BJ (cell line): ENCODE measurements around the gene ALDH1L1. TPM values are rescaled to one million over a fixed set of nuclear protein-coding genes. Genes with fewer than 3 reads are reported as not detected.
A peak's percentile ranks its signal among the peaks of the same experiment; 100 is the strongest.

Source experiments
- CTCF ChIA-PET: fragments of 350-600 bp; formaldehyde crosslinking; extraction: SDS; loops from one replicate; lab custom pipeline; 2021; ENCODE audit warnings: antibody characterized with exemption, inconsistent platforms; lab: Yijun Ruan, JAX
- POLR2A ChIA-PET: fragments of 300-600 bp; sonication (Branson Sonifier 250); formaldehyde crosslinking; extraction: SDS; loops from one replicate; lab custom pipeline; 2021; ENCODE audit warnings: antibody characterized with exemption; lab: Charles Lee
- DNase-seq: peaks from one replicate; pipeline ENCODE4 v3.0.0-alpha.2; 2011; ENCODE audit warnings: low read depth
- H3K27me3 ChIP-seq: 2 replicates; pipeline ENCODE4 v1.6.0; 2011; ENCODE audit warnings: low read length; ENCODE audit not compliant: control insufficient read depth, insufficient read depth
- H3K36me3 ChIP-seq: 2 replicates; pipeline ENCODE4 v1.5.1; 2011; ENCODE audit warnings: low read length; ENCODE audit not compliant: control insufficient read depth, insufficient read depth
- H3K4me3 ChIP-seq: 2 replicates; pipeline ENCODE4 v1.5.1; 2011; ENCODE audit warnings: low read depth, mild to moderate bottlenecking, control low read depth, low read length
- polyA plus RNA-seq: library from polyadenylated mRNA; depleted of rRNA; stranded (reverse); fragments of >200 nt; gene quantifications from 2 replicates; pipeline ENCODE4 v1.2.3, GENCODE V29; 2011
- TF ChIP-seq, protein P1 (sequence below): IDR thresholded peaks from 2 replicates; pipeline ENCODE4 v1.5.1; 2011; ENCODE audit warnings: low read depth, mild to moderate bottlenecking, control low read depth, inconsistent platforms, low read length, moderate library complexity; ENCODE audit not compliant: insufficient read depth

Gene ALDH1L1
- polyA plus RNA-seq, 1 experiment: 0.37 TPM

DNA sequence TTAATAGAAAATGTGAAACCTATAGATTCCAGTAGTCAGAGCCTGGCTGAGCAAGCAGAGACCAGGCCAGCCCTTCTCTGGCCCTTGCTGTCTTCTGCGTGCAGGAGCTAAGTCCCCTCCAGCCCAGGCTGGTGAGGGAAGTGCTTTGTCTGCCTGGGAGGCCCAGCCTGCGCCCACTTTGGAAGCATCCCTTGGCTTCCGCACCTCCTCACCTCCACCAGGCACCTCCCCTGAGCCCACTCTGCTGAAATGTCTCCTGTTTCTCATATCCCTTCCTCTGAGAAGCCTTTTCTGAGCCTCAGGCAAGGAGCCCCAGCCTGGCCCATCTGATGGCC is 45.3 kb downstream of the ALDH1L1 start:
- ChIA-PET CTCF (interaction anchor here (0.6 to 4.0 kb wide), 19 partner anchors 10 to 313 kb away, joined by 3 to 53 read pairs (median 8); partner anchors contain the start of gene CFAP100), POLR2A (no interaction called here)
- DNase-seq: no peak
- H3K27me3 ChIP-seq: peaks cover 9% of the 10 kb centered on the region
- H3K4me3 ChIP-seq: no peak overlapping the region
- no peaks in the 10 kb centered on the region for H3K36me3 ChIP-seq
- TF ChIP-seq, protein P1, sequence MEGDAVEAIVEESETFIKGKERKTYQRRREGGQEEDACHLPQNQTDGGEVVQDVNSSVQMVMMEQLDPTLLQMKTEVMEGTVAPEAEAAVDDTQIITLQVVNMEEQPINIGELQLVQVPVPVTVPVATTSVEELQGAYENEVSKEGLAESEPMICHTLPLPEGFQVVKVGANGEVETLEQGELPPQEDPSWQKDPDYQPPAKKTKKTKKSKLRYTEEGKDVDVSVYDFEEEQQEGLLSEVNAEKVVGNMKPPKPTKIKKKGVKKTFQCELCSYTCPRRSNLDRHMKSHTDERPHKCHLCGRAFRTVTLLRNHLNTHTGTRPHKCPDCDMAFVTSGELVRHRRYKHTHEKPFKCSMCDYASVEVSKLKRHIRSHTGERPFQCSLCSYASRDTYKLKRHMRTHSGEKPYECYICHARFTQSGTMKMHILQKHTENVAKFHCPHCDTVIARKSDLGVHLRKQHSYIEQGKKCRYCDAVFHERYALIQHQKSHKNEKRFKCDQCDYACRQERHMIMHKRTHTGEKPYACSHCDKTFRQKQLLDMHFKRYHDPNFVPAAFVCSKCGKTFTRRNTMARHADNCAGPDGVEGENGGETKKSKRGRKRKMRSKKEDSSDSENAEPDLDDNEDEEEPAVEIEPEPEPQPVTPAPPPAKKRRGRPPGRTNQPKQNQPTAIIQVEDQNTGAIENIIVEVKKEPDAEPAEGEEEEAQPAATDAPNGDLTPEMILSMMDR: no peak

DNA sequence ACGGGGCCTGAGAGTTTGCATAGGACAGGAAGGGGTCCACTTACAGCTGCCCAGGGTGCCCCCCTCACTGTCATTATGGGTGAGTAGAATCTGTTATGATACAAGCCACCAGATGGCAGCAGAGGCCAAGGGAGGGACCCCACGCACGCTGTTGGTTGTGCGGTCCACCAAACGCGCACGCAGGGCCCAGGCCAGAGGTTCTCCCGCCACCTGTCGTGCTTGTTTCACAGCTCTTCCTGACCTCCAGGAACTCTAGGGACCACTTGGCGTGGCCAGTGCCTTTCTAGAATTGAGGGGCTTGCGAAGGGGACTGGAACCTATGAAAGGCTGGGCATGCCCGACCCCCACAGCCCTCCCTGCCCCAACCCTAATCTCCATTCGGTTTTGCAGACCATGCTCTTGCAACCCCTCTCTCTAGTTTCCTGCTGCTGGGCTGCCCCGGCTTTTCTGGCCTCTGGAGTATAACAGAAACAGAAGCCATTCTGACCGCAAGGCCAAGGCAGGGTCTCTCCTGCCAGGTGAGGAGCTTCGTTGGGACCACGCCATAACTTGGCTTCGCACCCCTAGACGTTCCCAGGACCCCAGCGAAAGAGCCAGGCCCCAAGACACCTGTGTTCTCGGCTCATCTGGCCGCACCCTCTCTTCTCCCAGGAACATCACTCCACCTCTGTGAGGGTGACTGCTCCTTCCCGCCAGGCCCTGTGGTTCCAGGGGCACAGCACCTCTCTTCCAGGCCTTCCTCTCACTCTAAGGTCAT is 46.0 kb downstream of the ALDH1L1 start:
- ChIA-PET POLR2A (no interaction called here), CTCF (interaction anchor here (0.6 to 4.0 kb wide), 39 partner anchors 10 to 695 kb away, joined by 3 to 53 read pairs (median 5); partner anchors contain the start of genes CFAP100 and CHST13)
- Histone ChIP-seq H3K36me3 (no peaks in the 10 kb centered on the region), H3K27me3 (peaks cover 9% of the 10 kb centered on the region), H3K4me3 (no peak overlapping the region)
- no peak for DNase-seq
- TF ChIP-seq, protein P1: peak; percentile 80

DNA sequence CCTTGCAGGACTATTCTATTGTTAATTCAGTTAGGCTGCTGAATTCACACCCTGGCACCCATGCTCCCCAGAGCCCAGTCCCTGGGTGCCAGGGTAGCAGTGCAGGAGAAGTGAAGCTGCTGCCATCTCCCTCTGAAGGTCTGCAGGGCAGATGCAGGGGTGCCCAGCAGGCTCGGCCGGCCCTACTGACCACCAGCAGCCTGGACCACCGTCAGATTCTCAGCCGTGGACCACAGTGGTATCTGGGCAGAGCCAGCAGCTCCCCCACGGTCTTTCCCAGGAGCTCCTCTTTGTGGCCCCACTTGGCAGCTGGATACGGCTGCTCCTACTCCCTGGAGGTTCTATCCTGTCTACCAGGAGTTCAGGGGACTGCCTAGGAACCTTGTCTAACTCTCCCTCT is 46.8 kb downstream of the ALDH1L1 start:
- Histone ChIP-seq H3K36me3 (no peaks in the 10 kb centered on the region), H3K4me3 (no peak overlapping the region), H3K27me3 (peaks cover 9% of the 10 kb centered on the region)
- ChIA-PET POLR2A (no interaction called here), CTCF (interaction anchor here (0.7 to 4.0 kb wide), 38 partner anchors 9 to 696 kb away, joined by 3 to 53 read pairs (median 5); partner anchors contain the start of genes CFAP100 and CHST13)
- DNase-seq: no peak
- TF ChIP-seq, protein P1: no peak

DNA sequence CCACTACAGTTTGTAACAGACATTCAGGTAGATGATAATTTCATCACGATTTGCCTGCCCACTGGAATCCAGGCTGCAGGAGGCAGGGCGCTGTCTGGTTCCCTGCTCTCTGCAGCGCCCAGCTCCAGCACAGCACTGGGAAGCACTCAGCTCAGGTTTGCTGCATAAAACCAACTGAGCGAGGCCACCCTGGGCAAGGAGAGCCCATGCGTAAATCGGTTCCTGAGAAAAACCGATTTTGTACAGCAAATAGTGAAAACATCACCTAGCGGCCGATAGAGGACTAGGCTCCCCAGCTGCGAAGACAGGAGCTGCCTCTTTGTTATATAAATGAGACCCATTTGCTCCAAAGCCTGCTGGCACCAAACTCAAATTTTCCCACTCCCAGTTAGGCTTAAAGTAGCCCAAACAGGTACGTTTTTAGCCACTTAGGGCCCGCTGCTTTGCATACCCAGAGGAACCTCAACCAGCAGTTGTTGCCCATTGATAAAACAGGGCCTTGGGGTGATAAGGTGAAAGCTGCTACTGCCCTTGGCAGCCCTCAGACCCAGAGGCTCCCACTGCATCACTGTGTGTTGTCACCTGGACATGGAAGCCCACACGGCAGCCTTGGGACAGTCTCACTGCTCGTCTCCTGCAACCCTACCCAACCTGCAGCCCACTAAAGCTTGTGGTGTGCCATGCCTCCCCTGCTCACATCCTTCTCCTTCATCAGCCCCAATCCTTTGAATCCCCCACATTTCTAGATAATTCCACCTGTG is 47.5 kb downstream of the ALDH1L1 start:
- TF ChIP-seq, protein P1: peak; percentile 48
- POLR2A ChIA-PET: no interaction called here
- no peaks in the 10 kb centered on the region for H3K36me3 ChIP-seq
- peaks cover 9% of the 10 kb centered on the region for H3K27me3 ChIP-seq
- H3K4me3 ChIP-seq: no peak overlapping the region
- CTCF ChIA-PET: interaction anchor here (0.7 to 4.0 kb wide), 26 partner anchors 8 to 619 kb away, joined by 3 to 53 read pairs (median 5); no protein-coding TSS in a partner anchor
- DNase-seq: no peak
